NCI-H345 treated with DMSO at 0.1 percent for 48 hours (cell line): ENCODE results near the gene ZPBP2.
"Not testable (repeated sequence)": the region's sequence is repeated elsewhere in the genome, so short reads cannot be mapped to it uniquely, and the experiment has no call there.

ENCODE experiments used
- DNase-seq: peaks from one replicate; lab custom pipeline; 2025; ENCODE audit not compliant: unreplicated experiment; lab: John Stamatoyannopoulos, UW

ZPBP2 gene

GRCh38 chr17:39854909-39855308 lies 13.1 kb upstream of the ZPBP2 start:
- DNase-seq: no peak

GRCh38 chr17:39855911-39856649 lies 11.9 kb upstream of the ZPBP2 start:
- DNase-seq: not testable (repeated sequence)

DNA sequence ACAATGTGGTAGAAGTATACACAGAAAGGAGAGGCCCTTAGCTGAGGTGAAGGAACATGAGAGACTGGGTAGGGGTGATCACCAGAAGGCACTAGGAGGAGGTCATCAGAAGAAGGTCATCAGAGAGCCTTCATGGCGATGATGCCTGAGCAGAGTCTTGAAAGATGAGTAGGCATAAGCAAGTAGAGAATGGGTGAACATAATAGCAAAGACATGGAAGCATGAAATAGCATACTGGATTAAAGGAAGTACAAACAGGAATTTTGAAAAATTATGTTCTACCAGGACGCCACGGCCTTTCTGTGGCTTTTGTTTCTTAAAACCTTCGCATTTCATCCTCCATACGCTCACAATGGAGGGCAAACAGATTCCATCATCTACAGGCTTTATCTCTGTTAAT lies 6.8 kb upstream of the ZPBP2 start:
- DNase-seq: no peak

GRCh38 chr17:39863244-39863917 lies 4.6 kb upstream of the ZPBP2 start:
- no peak for DNase-seq

- peak; percentile 16 for DNase-seq
These were observed 3.9 kb upstream of the ZPBP2 start, which contains the start of gene IKZF3 for GRCh38 chr17:39863918-39864746. IKZF3 (minus strand) TSS chr17:39864312; CDS start chr17:39864126, 186 bp downstream.

- DNase-seq: no peak
These were observed 1.8 kb upstream of the ZPBP2 start for GRCh38 chr17:39866013-39866730.

DNA sequence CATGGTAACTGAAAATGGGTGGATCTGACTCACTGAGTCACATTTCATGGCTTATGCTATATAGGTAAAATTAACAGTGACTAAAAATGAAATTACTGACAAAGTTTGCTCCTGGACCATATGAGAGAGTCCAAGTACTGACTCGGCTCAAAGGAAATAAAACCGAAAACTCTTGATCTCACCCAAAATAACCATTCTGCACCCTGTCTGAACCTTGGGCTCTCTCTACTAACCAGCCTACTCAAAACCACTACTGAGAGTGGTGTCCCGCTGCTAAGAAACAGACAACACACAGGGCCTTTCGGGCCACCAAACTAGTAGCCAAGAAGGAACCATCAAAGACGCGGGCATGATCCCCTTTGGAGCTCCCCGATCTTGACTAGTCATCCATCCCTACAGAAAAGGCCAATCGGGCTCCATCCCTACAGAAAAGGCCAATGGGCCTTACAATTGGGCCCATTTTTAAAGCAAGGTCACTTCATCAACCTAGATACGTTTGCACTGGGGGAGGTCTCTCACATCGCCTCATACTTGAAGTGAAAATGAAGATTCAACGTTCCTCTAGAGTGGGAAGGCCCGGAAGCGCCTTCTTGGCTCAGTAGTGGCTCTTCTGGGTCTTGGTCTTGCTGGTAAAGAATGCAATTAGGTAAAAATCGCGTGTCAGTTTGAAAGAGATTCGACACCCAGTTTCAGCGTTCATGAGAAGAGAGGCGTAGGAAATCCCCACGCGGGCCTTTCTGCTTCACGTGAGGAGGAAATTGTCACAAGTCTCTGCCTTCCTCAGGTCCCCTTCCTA lies 720 bp upstream of the ZPBP2 start:
- no peak for DNase-seq

DNA sequence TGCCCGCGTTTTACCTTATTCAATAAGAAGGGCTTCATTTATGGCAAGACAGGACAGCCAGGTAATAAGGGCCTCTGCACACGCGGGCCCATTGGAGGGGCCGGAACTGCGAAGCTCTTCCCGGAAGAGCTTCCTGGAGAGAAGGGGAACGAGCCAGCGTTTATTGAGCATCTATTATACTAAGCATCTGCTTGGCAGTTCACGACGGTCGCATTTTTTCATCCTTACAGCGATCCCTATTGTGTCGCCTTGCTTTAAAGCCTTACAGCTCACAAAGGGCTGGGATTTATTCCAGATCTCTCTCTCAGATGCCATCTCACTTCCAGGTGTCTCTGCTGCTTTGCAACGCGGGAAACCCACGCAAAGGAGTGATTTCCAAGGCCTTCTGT lies 546 bp downstream of the ZPBP2 start:
- DNase-seq: no peak

DNA sequence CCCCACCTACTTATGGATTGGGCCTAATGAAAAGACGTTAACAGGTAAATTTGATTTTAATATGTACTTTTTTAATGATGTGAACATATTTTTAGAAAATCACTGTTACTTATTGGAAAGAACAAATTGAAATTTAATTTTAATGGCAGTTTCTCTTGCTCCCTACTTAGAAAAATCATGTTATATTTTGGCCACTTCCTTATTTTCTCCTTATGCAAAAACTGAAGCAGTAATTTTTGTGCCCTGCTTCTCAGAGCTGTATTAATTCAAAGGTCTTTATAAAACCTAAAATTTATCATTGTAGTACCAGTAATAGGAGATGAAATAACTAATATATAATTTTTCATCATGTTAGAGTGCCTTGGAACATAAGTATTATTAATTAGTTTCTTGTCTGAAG lies 2.8 kb downstream of the ZPBP2 start:
- no peak for DNase-seq

- DNase-seq: no peak
These were observed 3.8 kb downstream of the ZPBP2 start for GRCh38 chr17:39871801-39872200.

DNA sequence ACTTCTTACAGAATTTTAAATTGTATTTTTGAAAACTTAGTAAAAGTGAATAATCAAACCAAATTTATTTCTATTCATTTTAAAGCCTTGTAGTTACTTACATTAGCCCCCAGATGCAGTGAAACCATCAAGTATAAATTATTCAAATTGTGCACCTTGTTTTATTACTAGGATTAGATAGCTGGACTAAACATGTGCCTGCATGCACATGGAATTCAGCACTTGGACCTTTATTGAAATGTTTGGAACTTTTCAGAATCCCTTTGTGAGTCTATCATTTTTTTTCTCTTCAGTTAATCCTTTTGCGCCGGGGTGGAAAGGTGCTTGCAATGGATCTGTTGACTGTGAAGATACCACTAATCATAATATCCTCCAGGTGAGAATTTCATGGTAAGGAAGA lies 4.7 kb downstream of the ZPBP2 start:
- DNase-seq: no peak

DNA sequence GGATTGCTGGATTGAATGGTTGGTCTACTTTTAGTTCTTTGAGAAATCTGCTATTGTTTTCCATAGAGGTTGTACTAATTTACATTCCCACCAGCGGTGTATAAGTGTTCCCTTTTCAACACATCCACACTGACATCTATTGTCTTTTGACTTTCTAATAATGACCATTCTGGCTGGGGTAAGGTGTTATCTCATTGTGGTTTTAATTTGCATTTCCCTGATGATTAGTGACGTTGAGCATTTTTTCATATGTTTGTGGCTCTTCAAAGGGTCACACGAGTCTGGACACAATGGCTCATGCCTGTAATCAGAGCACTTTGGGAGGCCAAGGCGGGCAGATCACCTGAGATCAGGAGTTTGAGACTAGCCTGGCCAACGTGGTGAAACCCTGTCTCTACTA lies 18.1 kb downstream of the ZPBP2 start:
- DNase-seq: not testable (repeated sequence)

DNA sequence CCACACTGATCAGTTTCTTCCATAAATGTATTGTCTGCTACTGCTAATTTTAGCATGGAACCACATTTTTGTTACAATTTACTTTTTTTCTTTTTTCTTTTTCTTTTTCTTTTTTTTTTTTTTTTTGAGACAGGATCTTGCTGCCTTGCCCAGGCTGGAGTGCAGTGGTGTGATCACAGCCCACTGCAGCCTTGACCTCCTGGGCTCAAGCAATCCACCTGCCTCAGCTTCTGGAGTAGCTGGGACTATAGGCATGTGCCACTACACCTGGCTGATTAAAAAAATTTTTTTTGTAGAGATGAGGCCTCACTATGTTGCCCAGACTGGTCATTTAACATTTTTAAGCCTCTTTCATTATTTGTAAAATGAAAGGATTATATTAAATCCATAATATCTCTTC lies 19.1 kb downstream of the ZPBP2 start:
- no peak for DNase-seq

DNA sequence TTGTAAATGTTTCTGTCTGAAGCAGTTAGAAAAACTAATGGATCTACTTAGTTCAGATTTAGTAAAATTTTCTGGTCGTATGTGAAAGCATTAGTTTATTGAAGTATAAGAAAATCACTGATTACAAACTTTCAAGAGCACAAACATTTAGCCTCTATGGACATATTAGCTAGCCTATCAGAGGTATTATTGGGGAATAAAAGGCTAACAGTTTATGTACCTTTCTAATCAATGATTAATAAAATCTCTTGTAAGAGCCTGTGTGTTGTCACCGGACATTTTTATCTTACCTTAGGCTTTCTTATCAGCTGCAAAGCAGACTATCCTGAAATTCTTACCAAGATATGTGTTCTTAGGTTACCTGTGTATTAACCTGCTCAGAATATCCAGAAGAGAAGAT lies 21.2 kb downstream of the ZPBP2 start:
- DNase-seq: no peak

DNA sequence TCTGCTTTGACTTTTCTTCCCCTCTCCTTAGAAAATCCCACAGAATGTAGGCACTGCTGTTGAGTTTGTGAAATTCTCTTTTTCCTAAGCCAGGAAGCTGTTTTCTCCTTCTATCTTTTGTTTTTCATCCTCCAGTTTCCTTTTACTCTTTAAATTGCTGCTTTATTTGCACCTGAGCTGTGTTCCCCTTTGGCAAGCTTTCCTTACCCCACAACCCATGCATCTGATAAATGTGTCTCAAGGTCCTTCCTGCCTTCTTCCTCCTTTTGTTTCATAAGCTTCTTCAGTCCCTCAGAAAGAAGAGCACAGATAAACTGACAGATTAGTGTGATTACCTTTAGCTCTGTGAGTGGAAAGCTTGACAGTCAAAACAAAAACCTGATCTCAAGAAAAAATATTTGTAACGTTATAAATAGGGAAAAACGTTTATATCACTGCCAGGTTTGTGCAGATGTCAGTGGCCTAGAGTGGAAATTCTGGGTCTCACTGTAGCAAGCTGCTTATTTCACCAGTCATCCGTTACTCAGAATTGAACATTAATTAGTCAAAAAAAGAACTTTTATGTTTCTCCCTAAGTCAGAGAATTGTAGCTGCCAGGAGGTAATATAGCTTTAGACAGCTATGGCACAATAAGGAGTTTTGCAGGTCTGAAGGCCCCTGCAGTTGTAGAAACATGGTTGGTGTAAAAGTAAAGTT lies 26.8 kb downstream of the ZPBP2 start:
- DNase-seq: no peak

DNA sequence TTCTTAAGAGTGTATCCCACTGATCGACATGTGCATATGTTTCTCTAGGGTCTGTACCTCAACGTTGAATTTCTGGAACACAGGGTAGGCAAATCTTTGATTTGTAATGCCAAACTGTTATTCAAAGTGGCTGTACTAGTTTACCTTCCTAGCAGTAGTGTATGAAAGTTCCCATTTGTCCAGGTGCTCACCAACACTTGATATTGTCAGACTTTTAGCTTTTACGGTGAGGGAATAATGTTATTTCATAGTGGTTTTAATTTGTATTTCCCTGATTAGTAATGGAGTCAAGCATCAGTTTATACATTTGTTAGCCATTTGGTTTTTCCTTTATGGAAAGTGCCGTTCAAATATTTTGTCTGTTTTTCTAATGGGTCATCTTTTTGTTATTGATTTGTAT lies 30.1 kb downstream of the ZPBP2 start:
- no peak for DNase-seq

GRCh38 chr17:39899215-39899614 lies 31.2 kb downstream of the ZPBP2 start:
- no peak for DNase-seq

- not testable (repeated sequence) for DNase-seq
These were observed 34.0 kb downstream of the ZPBP2 start for GRCh38 chr17:39902027-39902426.

DNA sequence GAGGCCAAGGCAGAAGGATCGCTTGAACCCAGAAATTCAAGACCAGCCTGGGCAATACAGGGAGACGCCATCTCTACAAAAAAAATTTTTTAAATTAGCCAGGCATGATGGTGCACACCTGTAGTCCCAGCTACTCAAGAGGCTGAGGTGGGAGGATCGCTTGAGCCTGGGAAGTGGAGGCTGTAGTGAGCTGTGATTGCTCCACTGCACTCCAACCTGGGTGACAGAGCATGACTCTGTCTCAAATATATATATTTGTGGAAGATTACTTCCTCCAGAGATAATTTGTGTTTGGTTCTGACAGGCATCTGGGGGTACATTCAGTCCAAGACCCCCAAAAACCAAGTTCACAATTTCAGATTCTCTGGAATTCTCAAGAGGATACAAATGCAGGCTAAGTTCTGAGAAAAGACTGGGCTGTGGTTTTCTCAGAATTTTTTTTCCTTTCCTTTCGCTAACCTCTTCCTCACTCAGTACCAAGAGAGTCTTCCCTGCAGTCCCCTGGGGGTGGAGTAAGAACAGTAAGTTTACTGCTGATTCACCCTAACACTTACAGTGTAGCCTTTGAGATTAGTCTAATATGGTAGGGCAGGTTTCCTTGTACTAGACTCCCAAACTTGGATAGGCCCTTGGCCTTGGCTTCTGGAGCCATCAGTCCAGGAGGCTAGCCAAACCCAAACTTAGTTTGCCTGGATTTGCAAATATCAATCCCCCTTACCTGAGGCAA lies 35.3 kb downstream of the ZPBP2 start:
- DNase-seq: no peak
